ENCODE data around the gene NUAK2.

- no peak for TF ChIP-seq EP300 (IDR thresholded peaks at IDR 0.05)
- no peak for TF ChIP-seq CTCF (IDR thresholded peaks at IDR 0.05)
- TF ChIP-seq POLR2A (IDR thresholded peaks at IDR 0.05) = no peak
Measured at GRCh38 chr1:205271745-205272144, 49.8 kb downstream of the NUAK2 start.

All from ovary (tissue), 3 donors.